Gastroesophageal sphincter (tissue), 4 donors: Measurements from ENCODE around the gene NCKIPSD. TPM values are rescaled to one million over a fixed set of nuclear protein-coding genes. Genes with fewer than 3 reads are reported as not detected.

ENCODE experiments used
- ATAC-seq: fragments of 150-250 bp; one replicate; pipeline ENCODE4 v1.9.1; 2016; ENCODE audit warnings: mild to moderate bottlenecking, moderate library complexity
- H3K27ac ChIP-seq, 4 donors: fragments of 200-600 bp; sonication (generic) in 3 of 4; 1 replicate in 3 of 4; 2 replicates in 1 of 4; pipeline ENCODE4 v1.5.1; 2016 to 2019
- H3K27me3 ChIP-seq: fragments of 200-600 bp; sonication (generic); one replicate; pipeline ENCODE4 v1.5.1; 2019
- H3K36me3 ChIP-seq, 2 donors: fragments of 200-600 bp; sonication (generic); one replicate each; pipeline ENCODE4 v1.5.1; 2019; ENCODE audit warnings: control low read depth in 1 of 2
- H3K4me1 ChIP-seq, 3 donors: fragments of 200-600 bp; sonication (generic); 1 replicate in 2 of 3; 2 replicates in 1 of 3; pipeline ENCODE4 v1.5.1; 2016 to 2019; ENCODE audit warnings: control low read depth in 2 of 3
- H3K4me3 ChIP-seq, 2 donors: fragments of 200-600 bp; sonication (generic); one replicate each; pipeline ENCODE4 v1.5.1; 2019; ENCODE audit warnings: mild to moderate bottlenecking in 1 of 2, moderate library complexity in 1 of 2
- H3K9me3 ChIP-seq, 3 donors: fragments of 200-600 bp; sonication (generic); one replicate each; pipeline ENCODE4 v1.5.1; 2017 to 2019; ENCODE audit warnings: control low read depth in 2 of 3
- CTCF ChIP-seq, 4 experiments: fragments of 200-600 bp in 2 of 4; fragments of 450-650 bp in 2 of 4; sonication (generic) in 1 of 4; IDR thresholded peaks; one replicate each; pipeline ENCODE4 v1.5.1; 2017 to 2019; ENCODE audit warnings: antibody characterized with exemption in 4 of 4, mild to moderate bottlenecking in 2 of 4, moderate library complexity in 2 of 4
- EP300 ChIP-seq: sonication (generic); formaldehyde crosslinking; IDR thresholded peaks from one replicate; pipeline ENCODE4 v1.6.1; 2017; ENCODE audit warnings: antibody characterized with exemption, mild to moderate bottlenecking
- POLR2A ChIP-seq, 2 donors: fragments of 450-650 bp; IDR thresholded peaks; one replicate each; pipeline ENCODE4 v1.6.1; 2017; ENCODE audit warnings: antibody characterized with exemption in 2 of 2, mild to moderate bottlenecking in 2 of 2, moderate library complexity in 1 of 2
- POLR2AphosphoS5 ChIP-seq: sonication (generic); formaldehyde crosslinking; IDR thresholded peaks from one replicate; pipeline ENCODE4 v1.6.1; 2017; ENCODE audit warnings: antibody characterized with exemption
- WGBS, 2 donors: methylation state at CpG; one replicate each; pipeline ENCODE4 v1.1.5; 2018; ENCODE audit warnings: low coverage in 1 of 2; 5-methylcytosine and 5-hydroxymethylcytosine counted together
- total RNA-seq, 4 donors: library from RNA; depleted of rRNA; stranded (reverse); fragments of >200 nt; gene quantifications; one replicate each; pipeline ENCODE4 v1.1.0, GENCODE V29; 2016

The NCKIPSD gene
- total RNA-seq, 4 donors from 2014 or later = 19.0 to 32.5 (median 21.1) TPM

DNA sequence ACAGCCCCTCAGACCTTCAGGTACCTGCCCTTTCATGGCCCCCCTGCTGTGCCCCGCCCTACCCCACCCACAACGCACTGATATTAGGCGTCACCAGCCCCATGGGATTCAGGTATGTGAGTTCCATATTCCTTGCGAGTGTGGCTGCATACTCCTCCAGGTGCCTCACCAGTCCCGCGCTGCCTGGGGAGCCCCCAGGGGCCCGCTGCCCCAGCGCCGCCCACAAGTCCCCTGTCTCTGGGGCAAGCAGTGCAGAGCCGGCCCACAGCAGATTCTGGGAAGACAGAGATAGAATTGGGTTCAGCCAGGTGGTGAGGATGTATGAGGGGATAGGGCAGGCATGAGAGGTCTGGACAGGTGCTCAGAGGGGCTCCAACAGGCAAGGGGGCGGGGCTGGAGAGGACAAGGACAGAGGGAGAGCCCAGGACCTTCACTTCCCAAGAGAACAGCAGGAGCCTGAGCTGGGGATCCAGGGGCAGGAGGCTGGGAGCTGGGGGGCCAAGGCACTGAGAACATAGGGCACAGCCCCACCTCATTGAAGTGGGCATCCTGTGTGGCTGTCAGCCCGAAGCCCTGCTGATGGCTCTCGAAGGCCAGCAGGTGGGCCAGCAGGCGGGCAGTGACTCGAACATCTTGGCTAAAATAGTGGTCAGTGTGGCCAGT, 37.4 kb downstream of the NCKIPSD start:
- Histone ChIP-seq H3K27ac (no peak overlapping the region), H3K27me3 (no peaks in the 10 kb centered on the region), H3K36me3 (no peaks in the 10 kb centered on the region), H3K4me1 (no peaks in the 10 kb centered on the region), H3K4me3 (no peak overlapping the region), H3K9me3 (no peaks in the 10 kb centered on the region)
- 80% methylated on average over 1 of the region's 15 CpGs; no CpG with 5 or more reads in 1 of the 2 donors for WGBS, 2 donors
- no peak for TF ChIP-seq CTCF (IDR thresholded peaks at IDR 0.05)
- no peak for TF ChIP-seq POLR2A (IDR thresholded peaks at IDR 0.05)
- no peak for TF ChIP-seq EP300
- no peak for TF ChIP-seq POLR2AphosphoS5
- ATAC-seq = no peak

- H3K9me3 ChIP-seq = no peaks in the 10 kb centered on the region
- no peaks in the 10 kb centered on the region for H3K36me3 ChIP-seq
- ATAC-seq = no peak
- no peak overlapping the region for H3K27ac ChIP-seq
- 71 to 79% methylated on average over 4 to 9 of the region's 9 CpGs for WGBS, 2 donors
- no peak overlapping the region for H3K4me3 ChIP-seq
- TF ChIP-seq POLR2AphosphoS5 (no peak), CTCF (IDR thresholded peaks at IDR 0.05) (no peak), EP300 (no peak), POLR2A (IDR thresholded peaks at IDR 0.05) (no peak)
- no peaks in the 10 kb centered on the region for H3K27me3 ChIP-seq
- H3K4me1 ChIP-seq = no peaks in the 10 kb centered on the region
Observed at GRCh38 chr3:48647714-48648113, 38.0 kb downstream of the NCKIPSD start.

DNA sequence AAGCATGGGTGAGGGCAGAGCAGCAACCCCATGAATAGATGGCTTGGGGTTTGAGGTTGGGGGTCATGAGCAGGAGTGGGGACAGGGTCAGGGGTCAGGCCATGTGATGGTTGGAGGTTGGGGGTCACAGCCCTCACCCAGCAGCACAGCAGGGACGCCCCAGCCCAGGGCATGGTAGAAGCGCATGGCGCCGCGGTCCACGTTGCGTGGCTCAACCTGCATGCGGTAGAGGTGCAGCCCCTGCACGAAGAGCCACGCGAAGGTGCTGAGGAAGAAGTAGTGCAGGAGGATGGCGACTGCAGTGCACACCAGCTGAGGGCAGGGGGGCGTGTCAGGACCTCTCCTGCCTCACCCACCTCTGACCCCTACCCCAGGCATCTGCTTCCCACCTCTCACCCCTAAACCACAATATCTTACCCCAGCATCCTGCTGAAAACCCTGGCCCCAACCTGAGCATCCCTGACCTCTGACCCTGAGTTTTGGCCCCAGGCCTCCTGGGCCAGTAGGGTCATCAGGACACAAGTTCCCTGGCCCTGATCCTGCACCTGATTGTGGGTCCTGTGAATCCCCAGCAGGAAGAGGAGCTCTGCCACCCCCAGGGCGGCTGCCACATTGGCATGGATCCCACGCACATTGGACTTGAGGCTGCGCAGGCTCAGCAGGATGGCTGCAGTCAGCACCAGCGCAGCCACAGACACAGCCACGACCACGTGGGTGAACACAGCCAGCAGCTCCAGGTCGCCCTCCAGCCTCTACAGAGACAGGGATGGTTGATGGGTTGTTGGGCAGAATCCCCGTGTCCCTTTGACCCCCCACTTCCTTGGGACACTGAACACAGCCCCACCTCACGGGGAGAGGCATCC, 40.6 kb downstream of the NCKIPSD start:
- Histone ChIP-seq H3K36me3 (no peaks in the 10 kb centered on the region), H3K9me3 (no peaks in the 10 kb centered on the region), H3K27me3 (no peaks in the 10 kb centered on the region), H3K4me3 (no peak overlapping the region), H3K27ac (no peak overlapping the region), H3K4me1 (no peaks in the 10 kb centered on the region)
- WGBS, 2 donors = no CpG with 5 or more reads among the region's 22 CpGs
- TF ChIP-seq EP300 (no peak), POLR2AphosphoS5 (no peak), POLR2A (IDR thresholded peaks at IDR 0.05) (no peak), CTCF (IDR thresholded peaks at IDR 0.05) (no peak)
- no peak for ATAC-seq

DNA sequence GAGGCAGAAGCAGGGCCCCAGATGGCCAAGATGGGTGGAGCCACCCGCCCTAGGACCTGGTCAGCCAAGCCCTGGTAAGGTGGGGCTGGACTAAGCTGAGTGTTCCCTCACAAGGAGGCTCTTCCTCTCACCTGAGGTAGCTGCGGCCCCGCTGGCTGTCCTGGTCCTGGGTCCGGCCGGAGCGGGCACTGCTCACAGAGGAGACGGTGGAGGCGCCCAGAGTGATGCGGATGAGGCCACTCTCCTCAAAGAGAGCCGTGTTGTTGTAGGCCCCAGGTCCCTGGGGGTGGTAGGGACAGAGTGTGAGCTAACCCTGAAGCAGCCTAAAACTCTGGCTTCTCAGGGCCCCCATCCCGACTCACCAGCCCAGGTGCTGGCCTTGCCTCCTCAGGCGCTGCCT, 43.1 kb downstream of the NCKIPSD start:
- no CpG with 5 or more reads among the region's 12 CpGs for WGBS, 2 donors
- Histone ChIP-seq H3K4me1 (no peaks in the 10 kb centered on the region), H3K9me3 (no peaks in the 10 kb centered on the region), H3K27ac (no peak overlapping the region), H3K4me3 (no peak overlapping the region), H3K36me3 (no peaks in the 10 kb centered on the region), H3K27me3 (no peaks in the 10 kb centered on the region)
- ATAC-seq = no peak
- no peak for TF ChIP-seq CTCF (IDR thresholded peaks at IDR 0.05)
- TF ChIP-seq POLR2A (IDR thresholded peaks at IDR 0.05) = no peak
- TF ChIP-seq POLR2AphosphoS5 = no peak
- TF ChIP-seq EP300 = no peak
